DOHH2 (cell line): ENCODE data around the gene KATNAL2.

Experiments
- CTCF ChIP-seq: fragments of 200-600 bp; sonication (generic); IDR thresholded peaks from one replicate; pipeline ENCODE4 v1.5.1; 2014; ENCODE audit warnings: antibody characterized with exemption, mild to moderate bottlenecking, low read depth, low read length; ENCODE audit not compliant: poor library complexity, severe bottlenecking
- EZH2phosphoT487 ChIP-seq: fragments of 200-600 bp; sonication (generic); IDR thresholded peaks from 2 replicates; pipeline ENCODE4 v1.6.1; 2017; ENCODE audit warnings: borderline replicate concordance, mild to moderate bottlenecking, antibody characterized with exemption, low read length, moderate library complexity, mixed read lengths

- no peak for TF ChIP-seq CTCF
- no peak for TF ChIP-seq EZH2phosphoT487
Measured at GRCh38 chr18:46909497-46909896, 7.9 kb upstream of the KATNAL2 start.
